ENCODE measurements around the gene FBXW11. TPM values are rescaled to one million over a fixed set of nuclear protein-coding genes. Genes with fewer than 3 reads are reported as not detected.
"Not testable (repeated sequence)": the region's sequence is repeated elsewhere in the genome, so short reads cannot be mapped to it uniquely, and the experiment has no call there.

Gene FBXW11
- total RNA-seq, 1 donor from 2014 or later = 71.6 TPM

DNA sequence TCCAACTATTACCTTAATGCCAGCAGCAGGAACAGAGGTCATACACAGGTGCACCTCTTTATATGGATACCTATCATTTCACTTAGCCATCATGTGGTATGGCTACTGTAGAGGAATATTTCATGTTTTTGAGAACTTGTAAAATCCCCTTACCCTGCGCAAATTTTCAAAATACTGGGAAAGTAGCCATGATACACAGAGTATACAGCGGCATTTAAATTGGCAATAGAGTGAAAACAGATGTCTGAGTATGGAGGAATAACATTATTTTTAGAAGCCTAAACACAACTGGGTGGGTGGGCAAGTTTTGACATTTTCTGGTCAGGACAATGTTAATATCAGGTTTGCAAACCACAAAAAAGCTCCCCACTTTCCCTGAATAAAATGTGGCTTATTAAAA lies 111.4 kb downstream of the FBXW11 start:
- Histone ChIP-seq H3K27me3 (ENCODE audit: control insufficient read depth, insufficient read depth, low read length) (no peaks in the 10 kb centered on the region), H3K36me3 (ENCODE audit: control insufficient read depth, insufficient read depth, low read length) (no peaks in the 10 kb centered on the region), H3K4me3 (ENCODE audit: low read depth, low read length) (no peak overlapping the region)
- FAIRE-seq (no peak), DNase-seq (ENCODE audit: low read depth) (no peak)
- TF ChIP-seq, protein P1, sequence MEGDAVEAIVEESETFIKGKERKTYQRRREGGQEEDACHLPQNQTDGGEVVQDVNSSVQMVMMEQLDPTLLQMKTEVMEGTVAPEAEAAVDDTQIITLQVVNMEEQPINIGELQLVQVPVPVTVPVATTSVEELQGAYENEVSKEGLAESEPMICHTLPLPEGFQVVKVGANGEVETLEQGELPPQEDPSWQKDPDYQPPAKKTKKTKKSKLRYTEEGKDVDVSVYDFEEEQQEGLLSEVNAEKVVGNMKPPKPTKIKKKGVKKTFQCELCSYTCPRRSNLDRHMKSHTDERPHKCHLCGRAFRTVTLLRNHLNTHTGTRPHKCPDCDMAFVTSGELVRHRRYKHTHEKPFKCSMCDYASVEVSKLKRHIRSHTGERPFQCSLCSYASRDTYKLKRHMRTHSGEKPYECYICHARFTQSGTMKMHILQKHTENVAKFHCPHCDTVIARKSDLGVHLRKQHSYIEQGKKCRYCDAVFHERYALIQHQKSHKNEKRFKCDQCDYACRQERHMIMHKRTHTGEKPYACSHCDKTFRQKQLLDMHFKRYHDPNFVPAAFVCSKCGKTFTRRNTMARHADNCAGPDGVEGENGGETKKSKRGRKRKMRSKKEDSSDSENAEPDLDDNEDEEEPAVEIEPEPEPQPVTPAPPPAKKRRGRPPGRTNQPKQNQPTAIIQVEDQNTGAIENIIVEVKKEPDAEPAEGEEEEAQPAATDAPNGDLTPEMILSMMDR (IDR thresholded peaks at IDR 0.05; ENCODE audit: insufficient read depth, low read length, severe bottlenecking) = no peak

DNA sequence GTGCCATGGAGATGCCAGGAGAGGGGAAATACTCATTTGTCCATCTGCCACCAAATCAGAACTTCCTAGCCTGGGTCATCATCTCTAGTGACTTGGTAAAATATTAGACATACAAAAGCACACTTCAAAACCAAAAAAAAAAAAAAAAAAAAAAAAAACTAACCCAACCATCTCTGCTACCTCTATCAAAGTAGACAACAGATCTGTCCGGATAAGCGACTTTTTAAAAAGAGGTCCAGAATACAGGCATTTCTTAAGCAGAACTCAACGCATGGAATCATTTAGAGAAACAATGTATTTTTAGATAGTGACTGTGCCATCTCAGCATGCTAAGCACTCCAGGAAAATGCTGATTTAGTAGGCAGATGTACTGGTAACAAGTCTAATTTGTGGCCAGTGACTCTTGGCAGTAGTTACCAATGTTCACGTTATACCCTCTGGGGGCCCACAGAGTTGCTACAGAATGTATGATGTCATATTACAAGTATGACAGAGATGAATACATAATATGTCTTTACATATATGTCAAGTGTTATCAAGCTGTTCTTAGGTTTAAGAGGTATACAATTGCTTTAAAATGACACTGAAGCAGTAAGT lies 113.0 kb downstream of the FBXW11 start:
- H3K36me3 ChIP-seq (ENCODE audit: control insufficient read depth, insufficient read depth, low read length) = no peaks in the 10 kb centered on the region
- FAIRE-seq = no peak
- TF ChIP-seq, protein P1 (IDR thresholded peaks at IDR 0.05; ENCODE audit: insufficient read depth, low read length, severe bottlenecking) = no peak
- H3K27me3 ChIP-seq (ENCODE audit: control insufficient read depth, insufficient read depth, low read length) = no peaks in the 10 kb centered on the region
- no peak overlapping the region for H3K4me3 ChIP-seq (ENCODE audit: low read depth, low read length)
- DNase-seq (ENCODE audit: low read depth) = peak; percentile 4

DNA sequence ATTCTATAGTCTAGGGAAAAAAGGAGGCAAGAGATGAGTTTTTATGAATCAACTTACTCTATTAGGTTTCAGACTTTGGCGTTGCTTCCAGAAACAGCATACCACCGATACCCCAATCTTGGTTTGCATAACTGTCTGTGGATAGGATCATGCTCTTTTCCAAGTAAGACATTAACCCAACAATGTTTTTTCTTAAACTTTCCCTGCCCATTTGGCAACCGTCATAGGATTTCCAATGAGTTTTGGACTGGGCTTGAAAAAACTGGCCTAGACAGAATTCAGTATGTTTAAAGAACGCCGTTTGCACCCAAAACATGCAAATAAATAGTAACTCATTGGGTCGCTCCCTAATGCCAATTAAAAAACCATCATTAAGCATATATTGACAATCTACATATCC lies 114.8 kb downstream of the FBXW11 start:
- H3K27me3 ChIP-seq (ENCODE audit: control insufficient read depth, insufficient read depth, low read length) = no peaks in the 10 kb centered on the region
- FAIRE-seq (no peak), DNase-seq (ENCODE audit: low read depth) (no peak)
- TF ChIP-seq, protein P1 (IDR thresholded peaks at IDR 0.05; ENCODE audit: insufficient read depth, low read length, severe bottlenecking) = no peak
- no peak overlapping the region for H3K4me3 ChIP-seq (ENCODE audit: low read depth, low read length)
- H3K36me3 ChIP-seq (ENCODE audit: control insufficient read depth, insufficient read depth, low read length) = no peaks in the 10 kb centered on the region

DNA sequence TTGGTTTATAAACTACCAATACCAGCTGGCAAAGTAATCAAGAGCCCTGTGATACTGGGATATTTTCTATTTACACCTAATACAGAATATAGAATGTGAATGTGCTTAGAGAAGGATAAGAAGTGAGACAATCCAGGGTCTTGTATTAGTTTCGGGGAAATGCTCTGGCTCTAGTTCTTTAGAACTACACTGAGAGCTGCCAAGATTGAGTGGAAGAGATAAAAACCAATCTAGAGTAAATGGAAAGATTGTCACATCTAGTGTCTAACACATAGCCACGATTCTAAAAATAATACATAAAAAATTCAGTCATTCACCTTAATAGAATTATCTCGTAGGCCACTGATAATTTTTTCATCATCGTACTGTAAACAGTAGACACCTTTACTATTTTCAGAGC lies 115.3 kb downstream of the FBXW11 start:
- FAIRE-seq (no peak), DNase-seq (ENCODE audit: low read depth) (no peak)
- Histone ChIP-seq H3K36me3 (ENCODE audit: control insufficient read depth, insufficient read depth, low read length) (no peaks in the 10 kb centered on the region), H3K27me3 (ENCODE audit: control insufficient read depth, insufficient read depth, low read length) (no peaks in the 10 kb centered on the region), H3K4me3 (ENCODE audit: low read depth, low read length) (no peak overlapping the region)
- TF ChIP-seq, protein P1 (IDR thresholded peaks at IDR 0.05; ENCODE audit: insufficient read depth, low read length, severe bottlenecking) = no peak

DNA sequence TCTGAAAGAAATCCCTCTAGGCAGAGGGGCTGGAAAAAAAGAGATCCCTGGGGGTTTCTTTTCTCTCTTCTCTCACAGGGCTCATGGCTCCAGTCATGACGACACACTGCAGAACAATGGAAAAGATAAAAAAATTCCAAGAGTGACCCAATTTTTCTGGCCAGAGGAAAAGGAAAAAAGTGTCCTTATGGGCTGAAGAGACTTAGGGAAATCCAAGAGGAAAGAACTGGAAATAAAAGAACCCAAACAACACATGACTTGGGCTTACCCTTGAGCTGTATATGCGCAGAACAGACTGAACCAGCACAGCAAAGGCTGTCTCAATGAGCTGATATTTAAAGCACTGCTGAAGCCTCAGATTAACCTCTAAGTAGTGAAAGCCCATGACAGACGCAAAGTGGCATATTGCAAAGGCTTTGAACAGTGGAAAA lies 118.4 kb downstream of the FBXW11 start:
- FAIRE-seq = no peak
- H3K36me3 ChIP-seq (ENCODE audit: control insufficient read depth, insufficient read depth, low read length) = no peaks in the 10 kb centered on the region

DNA sequence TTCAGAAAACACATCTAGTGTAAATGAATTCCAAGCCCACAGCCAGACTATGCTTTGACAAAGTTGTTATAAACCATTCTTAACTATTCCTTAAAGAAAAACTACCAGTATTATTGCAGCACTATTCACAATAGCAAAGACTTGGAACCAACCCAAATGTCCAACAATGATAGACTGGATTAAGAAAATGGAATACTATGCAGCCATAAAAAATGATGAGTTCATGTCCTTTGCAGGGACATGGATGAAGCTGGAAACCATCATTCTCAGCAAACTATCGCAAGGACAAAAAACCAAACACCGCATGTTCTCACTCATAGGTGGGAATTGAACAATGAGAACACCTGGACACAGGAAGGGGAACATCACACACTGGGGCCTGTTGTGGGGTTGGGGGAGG lies 120.4 kb downstream of the FBXW11 start:
- H3K27me3 ChIP-seq (ENCODE audit: control insufficient read depth, insufficient read depth, low read length); FAIRE-seq; H3K4me3 ChIP-seq (ENCODE audit: low read depth, low read length); DNase-seq (ENCODE audit: low read depth); H3K36me3 ChIP-seq (ENCODE audit: control insufficient read depth, insufficient read depth, low read length): not testable (repeated sequence)

More for the DNA sequence above, 118.4 kb downstream of the FBXW11 start:
- Histone ChIP-seq H3K27me3 (ENCODE audit: control insufficient read depth, insufficient read depth, low read length) (no peaks in the 10 kb centered on the region), H3K4me3 (ENCODE audit: low read depth, low read length) (no peak overlapping the region)
- TF ChIP-seq, protein P1 (IDR thresholded peaks at IDR 0.05; ENCODE audit: insufficient read depth, low read length, severe bottlenecking) = no peak
- DNase-seq (ENCODE audit: low read depth) = no peak
